Pulmonary artery endothelial cell (primary cell): ENCODE results near the gene KRT28. TPM values are rescaled to one million over a fixed set of nuclear protein-coding genes. Genes with fewer than 3 reads are reported as not detected.
"Not testable (repeated sequence)": the region's sequence is repeated elsewhere in the genome, so short reads cannot be mapped to it uniquely, and the experiment has no call there.

Experiments used
- DNase-seq: peaks from one replicate; pipeline ENCODE4 v3.0.0-alpha.2; 2011; ENCODE audit warnings: low read depth, low spot score
- total RNA-seq: library from RNA; depleted of rRNA; stranded (reverse); fragments of >200 nt; gene quantifications from 2 replicates; pipeline ENCODE4 v1.2.3, GENCODE V29; 2014

KRT28 gene
- total RNA-seq, 1 donor from 2014 or later, result not detected

DNA sequence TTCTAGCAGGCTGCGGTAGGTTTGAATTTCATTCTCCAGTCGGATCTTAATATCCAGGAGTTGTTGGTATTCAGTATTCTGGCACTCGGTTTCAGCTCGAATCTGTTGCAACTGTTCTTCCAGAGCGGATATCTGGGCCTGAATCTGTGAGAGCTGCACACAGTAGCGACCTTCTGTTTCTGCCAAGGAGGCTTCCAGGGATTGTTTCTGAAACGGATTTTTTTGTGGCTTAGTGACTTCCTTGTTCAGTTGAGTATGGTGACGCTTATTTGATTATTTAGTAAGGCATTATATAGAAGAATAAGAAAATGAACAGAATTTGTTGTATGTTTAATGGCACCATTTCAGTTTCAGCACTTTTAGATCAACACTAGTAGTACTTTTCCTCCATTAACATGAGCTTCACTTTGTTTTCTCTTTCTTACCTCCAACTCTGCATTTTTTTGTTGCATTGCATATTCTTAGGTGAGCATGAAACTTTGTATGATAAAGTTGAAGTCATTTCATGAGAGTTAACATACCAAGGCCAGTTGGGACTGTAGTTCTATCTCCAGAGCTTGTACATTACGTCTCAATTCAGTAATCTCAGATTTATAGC lies 19.9 kb upstream of the KRT28 start:
- peak; percentile 11 for DNase-seq

DNA sequence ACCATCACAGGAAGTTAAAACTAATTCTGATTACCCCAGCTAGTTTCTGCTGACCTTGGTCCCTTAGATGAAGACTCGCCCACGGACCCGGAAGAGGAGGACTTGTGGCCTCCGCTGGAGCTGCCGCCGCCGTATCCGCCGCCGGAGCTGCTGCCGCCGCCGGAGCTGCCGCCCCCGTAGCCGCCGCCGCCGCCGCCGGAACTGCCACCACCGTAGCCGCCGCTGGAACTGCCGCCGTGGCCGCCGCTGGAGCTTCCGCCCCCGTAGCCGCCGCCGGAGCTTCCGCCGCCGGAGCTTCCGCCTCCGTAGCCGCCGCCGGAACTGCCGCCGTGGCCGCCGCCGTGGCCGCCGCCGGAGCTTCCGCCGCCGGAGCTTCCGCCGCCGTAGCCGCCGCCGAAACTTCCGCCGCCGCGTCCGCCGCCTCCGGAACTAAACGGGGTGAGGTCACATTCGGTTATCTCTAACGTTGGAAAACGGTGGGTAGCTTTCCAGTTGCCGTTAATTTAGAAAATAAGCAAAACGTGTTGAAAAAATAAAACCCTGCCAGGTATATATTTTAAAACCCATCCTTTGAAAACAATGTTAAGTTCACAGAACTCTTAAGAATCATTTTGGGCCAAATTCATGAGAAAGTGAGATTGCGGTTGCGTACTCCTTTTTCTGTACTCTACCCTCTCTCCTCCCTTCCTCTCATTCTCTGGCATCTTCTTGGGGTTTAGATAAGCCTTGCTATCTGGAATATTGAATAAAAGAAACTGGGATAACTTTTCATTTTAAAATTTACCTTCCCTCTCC lies 19.2 kb upstream of the KRT28 start:
- DNase-seq, result peak; percentile 22

DNA sequence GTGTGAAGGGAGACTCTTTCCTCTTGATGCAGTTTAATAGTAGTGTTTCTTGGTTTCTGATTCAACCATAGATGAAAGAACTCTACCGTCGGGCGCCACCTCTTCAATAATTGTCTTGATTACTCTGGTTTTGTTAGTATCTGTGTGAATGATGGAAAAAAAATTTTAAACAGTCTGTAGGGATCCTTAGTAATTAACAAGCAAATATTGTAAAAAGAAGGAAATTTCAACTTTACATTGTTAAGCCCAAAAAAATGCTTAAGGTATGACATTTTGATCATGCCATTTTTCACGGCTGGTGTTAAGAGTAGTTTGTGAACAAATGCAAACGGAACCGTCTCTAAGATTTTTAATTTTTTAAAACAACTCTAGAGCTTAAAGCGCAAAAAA lies 18.6 kb upstream of the KRT28 start:
- no peak for DNase-seq

DNA sequence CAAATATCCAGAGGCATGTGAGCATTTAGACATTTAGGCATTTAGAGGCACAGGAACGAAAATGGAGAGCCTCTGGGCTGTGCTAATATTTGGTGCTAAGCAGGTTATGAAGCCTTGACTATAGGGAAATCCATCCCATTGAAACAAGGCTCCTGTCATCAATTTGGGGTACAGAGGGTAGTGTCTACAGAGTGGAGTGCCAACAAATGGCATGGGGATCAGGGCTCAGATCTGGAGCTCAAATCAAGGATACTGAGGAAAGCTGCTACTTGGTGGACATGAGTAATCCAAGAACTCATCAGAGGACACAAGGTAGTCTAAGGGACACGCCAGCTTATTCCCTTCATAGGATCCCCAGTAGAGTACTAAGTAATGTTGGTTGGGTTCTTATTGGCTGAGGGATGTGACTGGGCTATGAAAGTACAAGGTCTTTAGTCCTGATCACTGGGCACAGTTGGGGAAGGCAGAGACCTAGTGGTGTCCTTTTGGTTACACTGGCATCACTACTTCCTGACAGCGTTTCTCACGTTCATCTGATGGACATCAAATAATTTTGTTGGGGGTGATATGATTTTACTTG lies 17.4 kb upstream of the KRT28 start:
- DNase-seq, result no peak

DNA sequence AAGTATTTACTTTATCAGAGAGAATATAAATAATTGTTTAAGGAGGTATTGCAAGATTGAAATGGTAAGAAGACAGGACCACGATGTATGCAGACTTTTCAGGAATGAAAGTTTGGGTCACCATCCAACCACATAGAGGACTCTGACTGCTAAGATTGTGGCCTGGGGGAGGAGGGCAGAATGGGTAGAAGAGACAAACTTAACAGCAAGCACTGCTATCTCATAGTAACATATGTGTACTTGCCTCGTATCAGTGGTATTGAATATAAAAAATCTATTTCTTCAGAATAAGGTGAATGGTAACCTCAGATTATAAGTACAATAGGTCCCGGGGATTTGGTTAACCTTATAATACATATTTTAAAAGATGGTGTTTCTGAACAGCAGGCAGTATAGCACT lies 16.8 kb upstream of the KRT28 start:
- DNase-seq, result no peak

DNA sequence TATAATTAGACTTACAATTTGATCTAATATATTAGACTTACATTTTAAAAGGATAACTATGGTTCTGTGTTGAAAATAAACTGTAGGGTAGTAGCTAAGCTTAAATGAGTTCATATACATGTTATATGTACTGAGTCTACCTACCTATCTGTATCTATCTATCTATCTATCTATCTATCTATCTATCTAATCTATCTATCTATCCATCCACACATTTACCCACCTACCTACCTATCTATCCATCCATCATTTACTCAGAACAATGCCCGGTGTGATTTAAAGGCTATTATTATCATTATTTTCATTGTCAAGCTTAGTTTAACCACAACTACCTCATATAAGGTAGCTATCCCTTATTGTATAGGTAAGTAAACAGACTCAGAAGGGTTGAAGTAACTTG lies 15.6 kb upstream of the KRT28 start:
- DNase-seq, result no peak

DNA sequence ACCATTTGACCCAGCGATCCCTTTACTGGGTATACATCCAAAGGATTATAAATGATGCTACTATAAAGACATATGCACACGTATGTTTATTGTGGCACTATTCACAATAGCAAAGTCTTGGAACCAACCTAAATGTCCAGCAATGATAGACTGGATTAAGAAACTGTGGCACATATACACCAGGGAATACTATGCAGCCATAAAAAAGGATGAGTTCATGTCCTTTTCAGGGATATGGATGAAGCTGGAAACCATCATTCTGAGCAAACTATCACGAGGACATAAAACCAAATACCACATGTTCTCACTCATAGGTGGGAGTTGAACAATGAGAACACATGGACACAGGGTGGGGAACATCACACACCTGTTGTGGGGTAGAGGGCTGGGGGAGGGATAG lies 14.9 kb upstream of the KRT28 start:
- DNase-seq, result not testable (repeated sequence)

DNA sequence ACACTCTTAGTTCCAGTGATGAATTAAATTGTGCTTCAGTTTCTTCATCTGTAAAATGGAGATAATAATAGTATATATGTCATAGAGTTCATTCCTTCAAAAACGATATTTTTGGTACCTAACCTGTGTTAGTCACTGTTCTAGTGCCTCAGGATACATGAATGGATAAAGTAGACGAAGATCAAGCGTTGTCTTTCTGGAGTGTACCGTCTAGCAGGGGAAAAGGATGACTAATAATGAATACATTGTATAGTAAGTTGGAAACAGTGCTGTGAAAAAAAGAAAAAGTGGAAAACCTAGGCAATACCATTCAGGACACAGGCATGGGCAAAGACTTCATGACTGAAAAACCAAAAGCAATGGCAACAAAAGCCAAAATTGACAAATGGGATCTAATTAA lies 14.0 kb upstream of the KRT28 start:
- DNase-seq, result no peak

DNA sequence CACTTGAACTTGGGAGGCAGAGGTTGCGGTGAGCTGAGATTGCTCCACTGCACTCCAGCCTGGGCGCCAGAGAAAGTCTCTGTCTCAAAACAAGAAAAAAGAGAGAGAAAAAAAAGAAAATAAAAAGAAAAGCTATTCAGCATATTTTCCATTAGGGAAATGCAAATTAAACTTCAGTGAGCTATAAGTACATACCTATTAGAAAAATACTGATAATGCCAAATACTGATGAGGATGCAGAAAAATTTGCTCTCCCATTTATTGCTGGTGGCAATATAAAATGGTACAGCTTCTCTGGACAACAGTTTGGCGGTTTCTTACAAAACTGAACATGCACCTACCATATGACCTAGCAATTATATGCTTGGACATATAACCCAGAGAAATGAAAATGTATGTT lies 12.9 kb upstream of the KRT28 start:
- no peak for DNase-seq

DNA sequence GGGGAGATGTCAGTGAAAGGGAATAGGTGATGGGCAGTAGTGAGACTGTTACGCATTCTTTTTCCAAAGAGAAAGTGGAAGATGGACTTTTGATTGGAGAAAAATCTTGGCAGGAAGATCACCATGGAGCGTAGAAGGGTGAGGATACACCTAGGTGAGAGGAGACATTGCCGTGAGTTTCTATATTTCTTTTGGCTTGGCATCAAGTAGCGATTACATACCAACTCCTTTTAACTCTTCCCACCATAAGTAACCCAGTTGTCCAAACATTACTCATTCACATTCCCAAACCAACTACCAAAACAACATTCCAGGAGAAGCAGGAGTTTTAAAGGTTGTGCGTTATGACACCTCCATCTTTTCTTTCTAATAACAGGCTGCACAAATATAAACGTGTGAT lies 10.7 kb upstream of the KRT28 start:
- DNase-seq, result peak; percentile 5

DNA sequence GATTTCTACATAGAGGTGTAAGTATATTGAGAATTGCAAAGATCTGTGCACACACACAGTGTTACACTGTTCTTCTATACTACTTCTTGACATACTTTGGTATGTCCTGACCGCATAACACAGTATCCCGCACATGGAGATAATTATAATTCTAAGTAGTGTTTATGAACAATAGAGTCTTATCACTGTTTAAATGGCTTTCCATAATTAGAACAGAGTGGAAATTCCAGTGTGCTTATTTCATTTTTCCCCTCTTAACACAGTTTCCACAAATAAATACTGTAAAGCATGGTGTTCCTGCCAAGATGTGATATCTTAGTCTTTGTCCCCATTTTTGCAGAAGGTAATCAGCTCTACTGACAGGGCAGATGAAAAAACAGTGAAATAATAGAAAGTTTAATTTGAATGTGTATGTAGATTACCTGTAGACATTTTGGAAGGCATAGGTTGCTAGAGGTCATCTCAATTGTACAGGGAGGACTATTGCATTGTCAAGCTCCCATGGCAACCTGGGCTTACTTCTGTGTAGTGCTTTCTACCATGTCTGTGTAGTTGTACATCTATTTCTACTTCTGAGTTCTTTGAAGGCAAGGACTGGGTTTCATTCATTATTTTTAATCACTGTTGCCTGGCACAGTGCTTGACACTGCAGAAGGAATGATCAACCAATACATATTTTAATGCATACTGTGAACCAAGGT lies 10.1 kb upstream of the KRT28 start:
- peak; percentile 7 for DNase-seq

DNA sequence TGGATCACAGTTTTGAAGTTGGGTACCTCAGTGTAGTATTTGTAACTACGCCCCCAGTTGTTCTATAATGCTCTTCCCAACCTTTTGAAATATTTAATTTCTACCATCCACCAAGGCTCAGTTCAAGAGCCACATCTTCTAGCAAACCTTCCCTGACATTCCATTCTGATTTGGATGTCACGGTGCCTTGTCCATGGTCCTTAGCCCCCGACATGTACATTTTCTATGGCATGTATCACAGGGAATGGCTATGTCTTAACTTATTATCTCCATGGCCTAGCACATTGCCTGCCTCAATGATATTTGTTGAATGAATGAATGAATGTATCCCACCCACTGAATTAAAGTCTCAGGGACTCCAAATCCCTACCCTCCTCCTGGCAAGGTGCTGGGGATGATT lies 6.4 kb upstream of the KRT28 start:
- no peak for DNase-seq

DNA sequence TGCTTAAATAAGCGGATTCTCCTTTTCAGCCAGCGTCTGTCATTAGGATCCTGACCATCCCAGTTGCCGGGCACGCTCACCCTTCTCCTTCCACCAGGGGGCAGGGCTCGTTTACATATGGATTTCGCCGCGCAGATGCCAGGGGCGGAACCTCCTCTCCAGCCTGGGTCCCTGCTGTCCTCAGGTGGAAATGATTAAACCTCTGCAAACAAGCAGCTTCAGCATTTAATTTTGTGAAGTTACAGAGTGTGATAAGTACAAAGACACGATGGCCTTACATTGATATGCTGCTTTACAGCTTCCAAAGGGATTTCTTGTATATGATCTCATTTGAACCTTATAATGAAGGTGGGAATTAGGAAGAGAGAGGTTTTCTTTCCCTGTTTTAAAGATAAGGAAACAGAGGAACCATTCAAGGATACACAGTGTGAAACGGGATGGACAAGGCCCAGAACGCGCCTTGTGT lies 3.9 kb upstream of the KRT28 start:
- peak; percentile 22 for DNase-seq

DNA sequence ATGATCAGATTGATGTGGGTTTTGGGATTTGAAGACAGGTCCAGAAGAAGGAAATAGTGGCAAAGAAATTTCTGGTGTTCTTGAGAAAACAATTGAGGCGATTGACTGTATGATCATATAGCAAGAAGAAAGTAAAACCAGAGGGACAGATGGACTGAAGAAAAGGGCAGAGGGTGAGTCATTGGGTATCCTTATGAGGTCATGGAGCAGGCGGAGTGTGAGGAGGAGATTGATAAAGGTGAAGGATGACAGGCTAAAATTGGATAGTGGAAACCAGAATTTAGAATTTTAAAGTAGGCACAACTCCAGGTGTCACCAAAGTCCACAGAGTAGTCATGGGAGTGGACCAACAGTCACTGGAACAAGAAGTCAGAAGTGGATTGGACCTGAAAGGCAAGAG lies 1.4 kb upstream of the KRT28 start:
- no peak for DNase-seq

DNA sequence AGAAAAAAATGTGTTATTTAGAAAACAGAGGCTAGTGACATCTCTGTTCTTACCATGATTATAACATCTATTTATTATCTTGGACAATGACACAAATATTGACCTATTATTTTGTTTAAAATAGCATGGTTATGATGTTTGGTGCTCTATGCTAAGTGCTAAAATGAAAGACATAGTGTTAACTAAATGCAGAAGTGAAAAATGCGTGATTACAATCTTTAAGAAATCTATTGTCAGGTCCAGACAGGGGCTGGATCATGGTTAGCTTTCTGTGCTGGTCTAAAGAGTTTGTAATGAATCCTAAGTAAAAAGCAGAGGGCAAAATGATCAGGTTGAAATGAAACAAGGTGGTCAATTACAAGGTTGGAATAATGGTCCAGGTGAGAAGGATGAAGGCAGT lies 622 bp upstream of the KRT28 start:
- no peak for DNase-seq

DNA sequence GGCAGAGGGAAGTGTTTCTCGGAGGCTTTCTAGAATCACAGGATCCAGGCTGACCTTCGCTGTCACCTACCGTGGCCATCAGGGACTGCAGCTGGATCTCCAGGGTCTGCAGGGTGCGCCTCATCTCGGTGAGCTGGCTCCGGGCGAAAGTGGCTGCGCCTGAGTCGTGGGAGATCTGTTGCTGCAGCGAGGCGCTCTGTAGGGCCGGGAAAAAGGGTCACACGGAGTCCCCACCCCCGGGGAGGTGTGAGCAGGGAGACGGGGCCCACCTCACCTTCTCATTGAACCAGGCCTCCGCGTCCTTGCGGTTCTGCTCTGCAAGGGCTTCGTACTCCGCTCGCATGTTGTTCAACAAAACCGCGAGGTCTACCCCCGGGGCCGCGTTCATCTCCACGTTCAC lies 2.9 kb downstream of the KRT28 start:
- DNase-seq, result no peak

DNA sequence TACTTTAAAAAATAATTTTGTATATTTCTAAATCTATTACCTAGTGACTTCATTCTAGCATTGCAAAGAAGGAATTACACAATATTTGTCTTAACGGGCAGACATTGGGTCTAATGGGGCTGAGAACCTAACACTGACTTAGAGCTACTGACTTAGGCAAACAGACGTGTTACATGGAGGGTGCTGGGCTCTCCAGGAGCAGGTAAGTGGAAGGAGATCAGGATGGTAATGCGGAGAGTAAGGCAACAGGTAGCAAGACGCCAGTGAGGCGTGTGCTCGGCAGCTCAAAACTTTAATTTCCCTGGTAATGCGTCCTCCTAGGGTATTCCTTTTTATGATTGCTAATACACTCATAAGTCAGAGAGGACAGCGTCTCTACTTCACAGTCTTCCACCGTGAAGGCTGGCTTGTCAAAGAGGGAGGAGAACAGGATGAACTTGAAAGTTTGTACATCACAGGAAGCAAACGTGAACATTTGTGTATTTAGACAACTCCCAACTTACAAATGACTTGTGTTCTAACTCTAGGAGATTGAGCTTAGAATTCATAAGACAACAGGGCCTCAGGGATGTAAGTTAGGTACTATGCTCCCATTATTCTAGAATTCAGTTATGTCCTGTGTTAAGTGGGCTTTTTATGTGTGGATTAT lies 4.6 kb downstream of the KRT28 start:
- DNase-seq, result no peak

DNA sequence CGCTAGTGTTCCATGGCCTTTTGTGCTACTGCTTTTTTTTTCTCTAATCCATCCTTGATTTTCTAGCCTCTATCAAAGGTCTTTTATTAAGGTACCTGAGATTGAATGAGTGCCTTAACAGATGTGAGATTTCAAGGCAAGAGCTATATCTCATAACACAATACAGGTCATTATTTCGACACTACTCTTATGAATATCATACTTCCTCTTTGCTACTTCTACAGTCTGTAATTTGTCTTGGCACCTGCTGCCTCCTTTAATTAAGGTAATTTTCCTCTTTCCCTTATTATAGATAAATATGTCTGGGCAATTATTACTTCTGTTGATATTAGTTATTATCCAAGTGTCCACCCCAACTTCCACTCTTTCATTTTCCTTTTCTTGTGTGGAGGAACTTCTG lies 5.3 kb downstream of the KRT28 start:
- no peak for DNase-seq

DNA sequence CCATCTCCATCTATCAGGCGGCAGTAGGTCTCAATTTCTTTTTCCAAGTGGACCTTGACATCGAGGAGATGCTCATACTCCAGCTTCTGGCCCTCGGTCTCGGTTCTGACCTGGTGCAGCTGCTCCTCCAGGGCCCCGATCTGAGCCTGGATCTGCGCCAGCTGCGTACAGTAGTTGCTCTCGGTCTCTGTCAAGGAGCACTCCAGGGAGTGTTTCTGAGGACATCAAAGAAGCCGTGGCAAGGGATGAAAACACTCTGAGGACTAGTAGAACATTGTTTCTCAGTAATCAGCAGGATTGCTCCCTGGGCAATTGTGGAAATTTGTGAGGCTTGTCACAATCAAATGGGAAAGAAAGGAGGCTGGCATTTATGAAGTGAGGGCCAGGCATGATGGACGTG lies 5.9 kb downstream of the KRT28 start:
- no peak for DNase-seq

DNA sequence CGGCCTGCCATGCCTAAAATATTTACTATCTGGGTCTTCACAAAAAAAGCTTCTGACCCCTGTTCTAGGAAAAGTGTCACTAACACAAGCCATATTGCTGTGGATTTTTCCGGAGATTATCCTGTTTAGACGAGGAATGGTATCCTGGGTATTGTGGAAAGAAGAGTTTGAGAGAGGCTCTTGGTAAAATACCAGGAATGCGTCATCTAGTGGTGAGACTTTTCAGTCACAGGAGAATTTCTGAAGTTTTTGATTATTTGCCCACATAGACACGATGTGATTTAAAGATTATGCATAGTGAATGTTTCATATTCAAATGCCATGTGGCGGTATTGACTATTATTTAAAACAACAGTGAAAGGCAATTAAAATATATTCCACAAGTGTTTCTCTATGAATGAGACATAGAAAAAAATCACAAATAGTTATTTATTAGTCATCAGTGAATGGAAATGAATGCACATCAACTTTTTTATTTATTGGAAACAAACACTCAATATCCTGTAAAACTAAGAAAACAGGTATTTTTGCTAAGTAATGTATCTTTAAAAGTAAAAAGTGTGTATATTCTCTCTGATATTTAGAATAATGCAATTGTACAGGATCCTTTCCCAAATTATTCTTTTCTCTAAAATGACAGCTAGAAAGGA lies 7.8 kb downstream of the KRT28 start:
- DNase-seq, result no peak

DNA sequence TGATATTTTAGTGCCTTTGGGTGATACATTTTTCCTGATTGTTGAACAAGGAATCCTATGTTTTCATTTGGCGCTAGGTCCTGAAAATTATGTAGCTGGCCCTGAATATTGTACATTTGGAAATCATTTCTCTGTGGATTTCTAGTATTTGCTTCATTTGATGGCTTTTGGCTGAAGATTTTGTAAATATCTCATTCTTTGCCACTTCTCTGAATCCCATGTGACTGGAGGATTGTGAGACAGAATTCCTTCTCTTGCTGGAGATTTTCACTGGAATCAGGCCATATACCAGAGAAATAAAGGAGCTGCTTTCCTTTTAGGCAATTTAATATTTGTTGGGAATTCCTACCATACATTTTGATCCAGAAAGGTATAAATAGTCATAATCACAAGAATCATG lies 8.6 kb downstream of the KRT28 start:
- no peak for DNase-seq
